ENCODE results near the gene PTGER1.

Gene PTGER1

GRCh38 chr19:14475251-14476073 lies at the start of gene PTGER1:
TSS of gene PTGER1 (minus strand) at chr19:14475354. CDS start at chr19:14474320, 1,034 bp downstream.
- DNase-seq = no peak
- no peak within 1 kb of the TSS for H3K4me3 ChIP-seq
- no peak within 1 kb of the TSS for H3K27ac ChIP-seq
- peaks cover 28 to 43% (median 42%) of the 10 kb centered on the region in 3 donors for H3K36me3 ChIP-seq
- peaks cover 0 to 36% of the 10 kb centered on the region in 2 donors for H3K27me3 ChIP-seq
- peaks cover 15 to 50% (median 34%) of the 10 kb centered on the region in 4 donors for H3K4me1 ChIP-seq
- intact Hi-C loops (cut with DNase I; ENCODE audit: low total_unique reads) = loop anchor here (10.0 kb wide), 1 partner anchor 331 kb away; no protein-coding TSS in a partner anchor
- H3K9me3 ChIP-seq = no peaks in the 10 kb centered on the region
- peak in 1 of 2 experiments; percentile 17 for TF ChIP-seq CTCF (IDR thresholded peaks at IDR 0.05)

- no peak for DNase-seq
- H3K27ac ChIP-seq = no peak overlapping the region
Observed at GRCh38 chr19:14520543-14520942, 45.4 kb upstream of the PTGER1 start.

GRCh38 chr19:14519860-14520407 lies 44.8 kb upstream of the PTGER1 start:
- H3K4me1 ChIP-seq = peaks cover 0 to 29% (median 24%) of the 10 kb centered on the region in 4 donors
- no peaks in the 10 kb centered on the region for H3K27me3 ChIP-seq
- peaks cover 16 to 22% (median 19%) of the 10 kb centered on the region in 3 donors for H3K36me3 ChIP-seq
- peak overlapping the region in 1 of 2 donors; percentile 99 for H3K27ac ChIP-seq
- no peak for TF ChIP-seq CTCF (IDR thresholded peaks at IDR 0.05)
- H3K9me3 ChIP-seq = no peaks in the 10 kb centered on the region
- intact Hi-C loops (cut with DNase I; ENCODE audit: low total_unique reads) = no loop called here
- DNase-seq = no peak
- no peak overlapping the region for H3K4me3 ChIP-seq

More at GRCh38 chr19:14520543-14520942, 45.4 kb upstream of the PTGER1 start:
- no peak for TF ChIP-seq CTCF (IDR thresholded peaks at IDR 0.05)
- H3K4me1 ChIP-seq = peaks cover 0 to 23% (median 19%) of the 10 kb centered on the region in 4 donors
- no peak overlapping the region for H3K4me3 ChIP-seq
- no peaks in the 10 kb centered on the region for H3K27me3 ChIP-seq
- H3K9me3 ChIP-seq = no peaks in the 10 kb centered on the region
- intact Hi-C loops (cut with DNase I; ENCODE audit: low total_unique reads) = no loop called here
- H3K36me3 ChIP-seq = peaks cover 10 to 16% (median 13%) of the 10 kb centered on the region in 3 donors

- DNase-seq = no peak
- H3K4me3 ChIP-seq = no peak overlapping the region
- peaks cover 0 to 35% (median 27%) of the 10 kb centered on the region in 4 donors for H3K4me1 ChIP-seq
- H3K27ac ChIP-seq = peak overlapping the region; percentile 98 to 99
- no peak for TF ChIP-seq CTCF (IDR thresholded peaks at IDR 0.05)
- H3K9me3 ChIP-seq = no peaks in the 10 kb centered on the region
- peaks cover 22 to 28% (median 25%) of the 10 kb centered on the region in 3 donors for H3K36me3 ChIP-seq
- H3K27me3 ChIP-seq = no peaks in the 10 kb centered on the region
- intact Hi-C loops (cut with DNase I; ENCODE audit: low total_unique reads) = no loop called here
Observed at GRCh38 chr19:14519245-14519859, 44.2 kb upstream of the PTGER1 start.

GRCh38 chr19:14517840-14518505 lies 42.8 kb upstream of the PTGER1 start, which contains the start of gene DNAJB1:
TSS of gene DNAJB1 (minus strand) at chr19:14518397. CDS start at chr19:14518349, 48 bp downstream.
- peaks cover 25 to 40% (median 38%) of the 10 kb centered on the region in 3 donors for H3K36me3 ChIP-seq
- H3K9me3 ChIP-seq = no peaks in the 10 kb centered on the region
- no peaks in the 10 kb centered on the region for H3K27me3 ChIP-seq
- H3K4me3 ChIP-seq = peak within 1 kb of the TSS; percentile 90 to 92
- DNase-seq = peak; percentile 80 to 93
- peaks cover 0 to 39% (median 28%) of the 10 kb centered on the region in 4 donors for H3K4me1 ChIP-seq
- no peak for TF ChIP-seq CTCF (IDR thresholded peaks at IDR 0.05)
- peak within 1 kb of the TSS; percentile 98 to 99 for H3K27ac ChIP-seq
- intact Hi-C loops (cut with DNase I; ENCODE audit: low total_unique reads) = no loop called here

Measured in tibial artery (tissue), 4 donors.